CD4-positive, alpha-beta T cell (primary cell): ENCODE data around the gene TRIM33. TPM values are rescaled to one million over a fixed set of nuclear protein-coding genes. Genes with fewer than 3 reads are reported as not detected.

Experiments
- ATAC-seq: fragments of 200-7000 bp; cut with Tn5 transposase; one replicate; pipeline ENCODE4 v1.10.0; 2022; ENCODE audit warnings: mild to moderate bottlenecking; ENCODE audit not compliant: poor library complexity
- CTCF ChIA-PET: fragments of 350-600 bp; sonication (Branson Sonifier 250); formaldehyde crosslinking; loops from one replicate; lab custom pipeline; 2021; ENCODE audit warnings: antibody characterized with exemption, inconsistent platforms; lab: Charles Lee
- POLR2A ChIA-PET: fragments of 350-600 bp; sonication (Branson Sonifier 250); formaldehyde crosslinking; loops from one replicate; lab custom pipeline; 2021; ENCODE audit warnings: antibody characterized with exemption, inconsistent platforms; lab: Charles Lee
- DNase-seq, 14 experiments: peaks; one replicate each; pipeline ENCODE4 v3.0.0-alpha.2; 2013 to 2020; ENCODE audit warnings: mixed read lengths in 2 of 14
- H3K27ac ChIP-seq, 2 donors: one replicate each; pipeline versions ENCODE4 v1.5.1 to v1.7.0; 2013; ENCODE audit warnings: low read length in 2 of 2, low read depth in 1 of 2, mild to moderate bottlenecking in 1 of 2
- H3K27me3 ChIP-seq, 2 experiments: 1 replicate in 1 of 2; 2 replicates in 1 of 2; pipeline versions ENCODE4 v1.6.1 to v1.7.0; 2013; ENCODE audit warnings: low read length in 2 of 2, control low read depth in 1 of 2, mild to moderate bottlenecking in 1 of 2, moderate library complexity in 1 of 2; ENCODE audit not compliant: insufficient read depth in 2 of 2, control insufficient read depth in 1 of 2
- H3K36me3 ChIP-seq: one replicate; pipeline ENCODE4 v1.6.1; 2013; ENCODE audit warnings: low read length, control low read depth; ENCODE audit not compliant: insufficient read depth
- H3K4me1 ChIP-seq: one replicate; pipeline ENCODE4 v1.6.1; 2013; ENCODE audit warnings: low read length, control low read depth; ENCODE audit not compliant: insufficient read depth
- H3K4me3 ChIP-seq: one replicate; pipeline ENCODE4 v1.5.1; 2013; ENCODE audit warnings: mild to moderate bottlenecking, low read length, moderate library complexity
- H3K9me3 ChIP-seq, 2 experiments: 1 replicate in 1 of 2; 2 replicates in 1 of 2; pipeline versions ENCODE4 v1.6.1 to v1.7.0; 2013; ENCODE audit warnings: low read length in 2 of 2, mild to moderate bottlenecking in 2 of 2, control low read depth in 1 of 2, moderate library complexity in 1 of 2; ENCODE audit not compliant: control insufficient read depth in 1 of 2, insufficient read depth in 1 of 2
- H3K27ac Mint-ChIP-seq: one replicate; pipeline ENCODE4 v1.8.0; 2020; ENCODE audit warnings: mixed read lengths
- H3K27me3 Mint-ChIP-seq: one replicate; pipeline ENCODE4 v1.8.0; 2021; ENCODE audit warnings: mixed read lengths
- H3K36me3 Mint-ChIP-seq: one replicate; pipeline ENCODE4 v1.8.0; 2021; ENCODE audit warnings: low read depth, mixed read lengths
- H3K4me1 Mint-ChIP-seq: one replicate; pipeline ENCODE4 v1.8.0; 2021; ENCODE audit warnings: low read depth, mixed read lengths
- H3K4me3 Mint-ChIP-seq: one replicate; pipeline ENCODE4 v1.8.0; 2020; ENCODE audit warnings: mild to moderate bottlenecking, mixed read lengths
- H3K9me3 Mint-ChIP-seq: one replicate; pipeline ENCODE4 v1.8.0; 2020; ENCODE audit warnings: mixed read lengths
- CTCF ChIP-seq: fragments of 200-600 bp; IDR thresholded peaks from one replicate; pipeline ENCODE4 v1.8.0; 2022; ENCODE audit warnings: antibody characterized with exemption, mild to moderate bottlenecking
- intact Hi-C, 2 experiments: fragments of 100-400 bp; cut with DNase I in 1 of 2; cut with micrococcal nuclease in 1 of 2; formaldehyde crosslinking; loops; one replicate each; pipeline versions ENCODE4 v1.15.1 to v1.9.0; 2023 to 2025; cut with DNase I, micrococcal nuclease
- total RNA-seq, 174 experiments: library from RNA in 2 of 174; stranded (reverse) in 2 of 174; gene quantifications; one replicate each; pipeline ENCODE4 v1.2.3 and lab custom pipeline; 2021 to 2026

Gene TRIM33
- total RNA-seq, 2 experiments from 2014 or later, result 42.6 to 45.0 TPM

- Histone ChIP-seq H3K4me3 (no peak overlapping the region), H3K27me3 (no peaks in the 10 kb centered on the region), H3K9me3 (no peaks in the 10 kb centered on the region), H3K4me1 (no peaks in the 10 kb centered on the region), H3K27ac (no peak overlapping the region), H3K36me3 (peaks cover 33% of the 10 kb centered on the region)
- Mint-ChIP-seq H3K4me1 (peaks cover 37% of the 10 kb centered on the region), H3K4me3 (no peak overlapping the region), H3K36me3 (peaks cover 61% of the 10 kb centered on the region), H3K9me3 (no peaks in the 10 kb centered on the region), H3K27me3 (no peaks in the 10 kb centered on the region), H3K27ac (no peak overlapping the region)
- intact Hi-C loops, result no loop called here
- ChIA-PET CTCF (interaction anchor here (0.7 to 1.5 kb wide), 3 partner anchors 9 to 128 kb away, joined by 3 to 5 read pairs (median 4); no protein-coding TSS in a partner anchor), POLR2A (no interaction called here)
- TF ChIP-seq CTCF, result no peak
- DNase-seq (no peak), ATAC-seq (no peak)
Measured at GRCh38 chr1:114436799-114437198, 74.2 kb downstream of the TRIM33 start.

GRCh38 chr1:114435088-114435715 lies 75.8 kb downstream of the TRIM33 start:
- ATAC-seq, result no peak
- no peak overlapping the region for H3K27ac ChIP-seq
- CTCF ChIA-PET, result no interaction called here
- POLR2A ChIA-PET, result no interaction called here
- no peaks in the 10 kb centered on the region for H3K4me1 ChIP-seq
- no peaks in the 10 kb centered on the region for H3K27me3 Mint-ChIP-seq
- H3K36me3 Mint-ChIP-seq, result peaks cover 60% of the 10 kb centered on the region
- no peak overlapping the region for H3K4me3 Mint-ChIP-seq
- peaks cover 22% of the 10 kb centered on the region for H3K36me3 ChIP-seq
- TF ChIP-seq CTCF, result no peak
- no peak overlapping the region for H3K4me3 ChIP-seq
- no peak overlapping the region for H3K27ac Mint-ChIP-seq
- no peaks in the 10 kb centered on the region for H3K9me3 ChIP-seq
- intact Hi-C loops, result no loop called here
- peaks cover 28% of the 10 kb centered on the region for H3K4me1 Mint-ChIP-seq
- no peaks in the 10 kb centered on the region for H3K27me3 ChIP-seq
- H3K9me3 Mint-ChIP-seq, result no peaks in the 10 kb centered on the region
- DNase-seq, result no peak

- Mint-ChIP-seq H3K4me3 (no peak overlapping the region), H3K27ac (no peak overlapping the region), H3K4me1 (peaks cover 12% of the 10 kb centered on the region), H3K27me3 (no peaks in the 10 kb centered on the region), H3K9me3 (no peaks in the 10 kb centered on the region), H3K36me3 (peaks cover 63% of the 10 kb centered on the region)
- Histone ChIP-seq H3K4me3 (no peak overlapping the region), H3K27ac (no peak overlapping the region), H3K9me3 (no peaks in the 10 kb centered on the region), H3K27me3 (no peaks in the 10 kb centered on the region), H3K4me1 (no peaks in the 10 kb centered on the region), H3K36me3 (peaks cover 38% of the 10 kb centered on the region)
- ATAC-seq, result no peak
- no peak for TF ChIP-seq CTCF
- DNase-seq, result no peak
- CTCF ChIA-PET, result no interaction called here
- intact Hi-C loops, result no loop called here
- POLR2A ChIA-PET, result interaction anchor here (0.8 kb wide), 1 partner anchor 78 kb away, joined by 3 read pairs; no protein-coding TSS in a partner anchor
Measured at GRCh38 chr1:114431026-114431425, 80.0 kb downstream of the TRIM33 start.
